Dendritic cell treated with granulocyte-macrophage colony-stimulating factor and Interleukin-4, amounts not matched to agents 40 ng/mL and 50 ng/mL, for 4 days (primary cell): ENCODE results near the gene MORF4L1.
A peak's percentile ranks its signal among the peaks of the same experiment; 100 is the strongest.

Experiments used
- H3K27ac Mint-ChIP-seq: one replicate; pipeline ENCODE4 v1.8.0; 2022; ENCODE audit warnings: mild to moderate bottlenecking, mixed read lengths
- H3K27me3 Mint-ChIP-seq: one replicate; pipeline ENCODE4 v1.8.0; 2022; ENCODE audit warnings: mild to moderate bottlenecking, mixed read lengths
- H3K36me3 Mint-ChIP-seq: one replicate; pipeline ENCODE4 v1.8.0; 2022; ENCODE audit warnings: low read depth, mixed read lengths
- H3K4me1 Mint-ChIP-seq: one replicate; pipeline ENCODE4 v1.8.0; 2022; ENCODE audit warnings: low read depth, mixed read lengths
- H3K4me3 Mint-ChIP-seq: one replicate; pipeline ENCODE4 v1.8.0; 2022; ENCODE audit warnings: mild to moderate bottlenecking, moderate library complexity, mixed read lengths
- H3K9me3 Mint-ChIP-seq: one replicate; pipeline ENCODE4 v1.8.0; 2022; ENCODE audit warnings: mixed read lengths
- intact Hi-C: fragments of 100-400 bp; cut with micrococcal nuclease; formaldehyde crosslinking; loops from one replicate; pipeline ENCODE4 v1.15.0; 2022

The MORF4L1 gene

GRCh38 chr15:78944669-78945407, 72.1 kb downstream of the MORF4L1 start, which contains the start of gene CTSH:
CTSH (minus strand) TSS chr15:78945046; CDS start chr15:78944981, 65 bp downstream.
- peaks cover 16% of the 10 kb centered on the region for H3K27me3 Mint-ChIP-seq
- peaks cover 29% of the 10 kb centered on the region for H3K4me1 Mint-ChIP-seq
- H3K4me3 Mint-ChIP-seq, result peak within 1 kb of the TSS; percentile 99
- H3K27ac Mint-ChIP-seq, result peak within 1 kb of the TSS; percentile 99
- intact Hi-C loops, result no loop called here
- peaks cover 50% of the 10 kb centered on the region for H3K36me3 Mint-ChIP-seq
- H3K9me3 Mint-ChIP-seq, result no peaks in the 10 kb centered on the region

GRCh38 chr15:78946493-78946892, 73.8 kb downstream of the MORF4L1 start:
- intact Hi-C loops, result no loop called here
- Mint-ChIP-seq H3K4me1 (peaks cover 38% of the 10 kb centered on the region), H3K36me3 (peaks cover 35% of the 10 kb centered on the region), H3K9me3 (no peaks in the 10 kb centered on the region), H3K27me3 (peaks cover 17% of the 10 kb centered on the region), H3K4me3 (no peak overlapping the region), H3K27ac (peak overlapping the region; percentile 70)

DNA sequence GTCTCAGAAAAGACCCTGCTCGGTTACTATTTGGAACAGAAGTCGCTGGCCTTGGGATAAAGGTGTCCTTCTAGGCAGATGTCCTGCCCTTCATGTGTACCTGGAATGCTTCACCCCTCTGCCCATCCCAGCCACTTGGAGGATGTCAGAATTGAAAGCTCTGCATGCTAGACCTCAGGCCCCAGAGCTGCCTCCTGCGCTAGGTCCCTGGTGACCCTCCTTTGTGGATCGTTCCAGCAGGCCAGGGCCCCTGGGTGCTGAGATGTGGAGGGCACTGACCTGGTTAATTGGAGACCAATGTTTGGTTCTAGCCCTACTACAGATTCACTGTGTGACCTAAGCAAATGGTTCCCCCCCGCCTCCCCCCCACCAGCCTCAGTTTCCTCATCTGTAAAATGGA, 74.8 kb downstream of the MORF4L1 start:
- Mint-ChIP-seq H3K4me3 (no peak overlapping the region), H3K27ac (peak overlapping the region; percentile 23), H3K36me3 (peaks cover 25% of the 10 kb centered on the region), H3K9me3 (no peaks in the 10 kb centered on the region), H3K4me1 (peaks cover 41% of the 10 kb centered on the region), H3K27me3 (peaks cover 18% of the 10 kb centered on the region)
- intact Hi-C loops, result no loop called here
